HG03469 (cell line): ENCODE measurements around the gene PRAMEF2.
"Not testable (repeated sequence)": the region's sequence is repeated elsewhere in the genome, so short reads cannot be mapped to it uniquely, and the experiment has no call there.

Experiments used
- ATAC-seq: cut with Tn5 transposase; IDR thresholded peaks from one replicate; pipeline ENCODE4 v1.9.1; 2021; ENCODE audit warnings: mild to moderate bottlenecking, moderate library complexity, moderate number of reproducible peaks; ENCODE audit not compliant: unreplicated experiment

Gene PRAMEF2, protein sequence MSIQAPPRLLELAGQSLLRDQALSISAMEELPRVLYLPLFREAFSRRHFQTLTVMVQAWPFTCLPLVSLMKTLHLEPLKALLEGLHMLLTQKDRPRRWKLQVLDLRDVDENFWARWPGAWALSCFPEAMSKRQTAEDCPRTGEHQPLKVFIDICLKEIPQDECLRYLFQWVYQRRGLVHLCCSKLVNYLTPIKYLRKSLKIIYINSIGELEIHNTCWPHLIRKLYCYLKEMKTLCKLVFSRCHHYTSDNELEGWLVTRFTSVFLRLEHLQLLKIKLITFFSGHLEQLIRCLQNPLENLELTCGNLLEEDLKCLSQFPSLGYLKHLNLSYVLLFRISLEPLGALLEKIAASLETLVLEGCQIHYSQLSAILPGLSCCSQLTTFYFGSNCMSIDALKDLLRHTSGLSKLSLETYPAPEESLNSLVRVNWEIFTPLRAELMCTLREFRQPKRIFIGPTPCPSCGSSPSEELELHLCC

DNA sequence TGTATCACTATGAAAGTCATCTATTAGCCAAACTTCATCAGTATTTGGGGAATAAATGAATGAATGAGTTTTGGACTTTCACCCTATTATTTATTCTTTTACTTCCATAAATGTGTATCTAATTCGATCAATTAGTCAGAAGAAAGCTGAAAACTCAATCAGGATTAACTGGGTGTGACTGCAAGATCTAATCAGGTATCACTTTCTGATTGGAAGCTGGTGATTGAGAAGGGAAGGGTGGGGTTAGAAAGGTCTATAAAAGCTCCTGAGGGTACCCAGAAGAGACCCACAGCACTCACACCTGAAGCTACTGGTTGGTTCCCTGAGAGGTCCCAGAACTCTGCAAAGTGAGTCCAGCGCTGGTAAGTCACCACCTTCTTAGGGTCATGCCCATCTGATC lies at the start of gene PRAMEF2:
PRAMEF2 (plus strand) TSS at position 301 of the 400 bp plus-strand sequence. CDS start 1,924 bp downstream, outside the sequence.
- not testable (repeated sequence) for ATAC-seq

DNA sequence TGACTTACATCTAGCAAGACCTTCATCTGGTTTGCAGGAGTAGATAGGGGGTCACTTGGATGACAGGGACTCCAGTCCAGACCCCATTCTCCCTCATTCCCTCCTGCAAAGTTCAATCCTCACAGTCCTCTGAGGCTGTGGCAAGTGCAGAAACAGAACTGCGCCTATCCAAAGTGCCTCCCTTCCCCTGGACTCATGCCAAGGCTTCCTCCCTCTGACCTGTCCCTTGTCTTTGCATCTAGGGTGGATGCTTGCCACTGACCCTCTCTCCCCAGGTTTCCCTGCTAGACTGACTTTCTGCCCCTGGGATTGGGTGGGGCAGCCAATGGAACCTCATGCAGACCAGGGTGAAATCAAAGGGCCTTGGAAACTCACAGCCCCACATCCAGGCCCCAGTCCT lies 47.0 kb upstream of the PRAMEF2 start:
- ATAC-seq, result no peak

DNA sequence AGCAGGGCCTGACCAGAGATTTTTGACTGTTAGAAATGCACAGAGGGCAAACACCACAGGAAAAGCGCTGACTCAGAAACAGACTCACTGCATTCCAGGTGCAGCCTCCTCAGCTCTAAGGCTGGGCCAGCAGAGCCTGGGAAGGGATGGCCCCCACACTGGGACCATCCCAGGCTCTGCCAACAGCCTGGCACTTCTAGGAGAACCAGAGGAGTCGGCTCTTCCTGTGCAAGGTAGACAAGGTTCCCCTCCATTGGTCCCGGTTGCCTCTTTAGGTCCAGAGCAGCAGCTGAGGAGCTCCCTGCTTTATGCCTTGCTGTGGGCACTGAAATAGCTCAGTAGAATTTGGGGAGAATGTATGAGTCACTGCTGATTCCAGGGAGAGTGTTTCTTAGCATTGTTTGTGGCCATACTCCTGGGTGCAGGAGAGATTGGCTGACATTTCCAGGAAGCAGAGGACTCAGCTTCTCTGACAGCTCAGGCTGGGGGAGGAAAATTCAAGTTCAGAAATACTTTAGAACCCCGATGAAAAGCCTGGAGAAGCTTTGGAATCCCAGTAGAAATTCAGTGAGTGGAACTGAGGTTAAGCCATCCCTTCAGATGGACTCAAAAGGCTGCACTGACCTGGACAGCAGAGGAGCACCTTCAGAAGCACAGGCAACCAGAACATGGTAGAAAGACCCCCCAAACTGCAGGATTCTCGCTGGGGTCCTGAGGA lies 46.0 kb upstream of the PRAMEF2 start:
- ATAC-seq, result no peak

DNA sequence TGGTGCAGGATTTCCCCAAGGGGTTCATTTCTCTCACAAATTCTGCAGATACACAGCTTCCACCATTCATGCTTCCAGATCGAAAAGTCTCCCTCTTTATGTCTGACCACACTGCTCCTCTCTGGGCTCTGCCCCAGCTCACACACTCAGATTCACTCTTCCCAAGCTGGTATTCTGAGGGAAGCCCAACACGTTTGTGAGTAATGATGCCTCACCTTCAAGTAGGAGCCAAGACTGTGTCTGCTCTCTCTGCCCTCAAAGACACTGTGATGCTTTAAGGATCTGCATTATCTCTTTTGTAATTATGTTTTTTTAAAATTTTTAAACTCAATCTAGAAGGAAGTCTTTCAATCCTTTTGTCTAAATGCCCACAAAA lies 45.5 kb upstream of the PRAMEF2 start:
- no peak for ATAC-seq

DNA sequence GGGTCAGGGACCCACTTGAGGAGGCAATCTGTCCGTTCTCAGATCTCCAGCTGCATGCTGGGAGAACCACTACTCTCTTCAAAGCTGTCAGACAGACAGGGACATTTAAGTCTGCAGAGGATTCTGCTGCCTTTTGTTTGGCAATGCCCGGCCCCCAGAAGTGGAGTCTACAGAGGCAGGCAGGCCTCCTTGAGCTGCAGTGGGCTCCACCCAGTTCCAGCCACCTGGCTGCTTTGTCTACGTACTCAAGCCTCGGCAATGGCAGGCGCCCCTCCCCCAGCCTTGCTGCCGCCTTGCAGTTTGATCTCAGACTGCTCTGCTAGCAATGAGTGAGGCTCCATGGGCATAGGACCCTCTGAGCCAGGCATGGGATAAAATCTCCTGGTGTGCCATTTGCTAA lies 37.8 kb upstream of the PRAMEF2 start:
- ATAC-seq, result not testable (repeated sequence)

DNA sequence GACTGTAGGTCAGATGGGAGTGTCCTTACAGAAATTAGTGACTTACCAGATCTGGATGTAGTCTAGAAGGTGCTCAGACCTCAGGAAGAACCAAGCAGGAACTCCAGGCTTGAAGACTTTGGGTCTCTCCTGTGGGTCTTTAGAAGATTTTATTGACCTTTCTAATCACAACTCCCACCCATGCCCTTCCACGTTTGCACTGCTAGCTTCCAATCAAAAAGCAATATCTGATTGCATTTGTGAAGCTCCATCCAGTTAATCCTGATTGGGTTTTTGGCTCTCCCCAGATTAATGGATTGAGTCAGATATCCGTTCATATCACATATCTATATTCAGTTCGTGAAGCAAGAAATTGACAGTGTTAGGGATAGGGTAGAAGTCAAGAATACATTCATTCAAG lies 25.6 kb upstream of the PRAMEF2 start, which contains the start of gene PRAMEF11:
PRAMEF11 (minus strand) TSS at position 101 of the 400 bp plus-strand sequence. CDS start 2,621 bp downstream, outside the sequence.
- not testable (repeated sequence) for ATAC-seq

DNA sequence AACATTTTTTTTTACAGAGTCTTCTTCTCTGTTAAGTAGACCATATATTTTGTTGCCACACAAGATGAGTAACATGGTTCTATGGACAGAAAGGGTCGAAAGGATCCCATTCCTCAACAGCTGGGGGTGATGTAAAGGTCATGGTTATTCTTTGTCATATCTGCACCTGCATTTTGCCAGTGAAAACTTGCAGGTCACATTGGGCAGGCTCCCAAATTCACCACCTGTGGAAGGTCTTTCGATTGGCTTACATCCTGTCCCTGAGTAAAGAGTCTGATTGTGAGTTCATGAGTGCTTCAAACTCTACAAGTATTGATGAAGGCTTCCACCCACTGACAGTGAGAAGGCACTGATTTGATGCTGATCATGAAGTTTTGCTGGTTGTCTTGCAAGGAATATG lies 23.6 kb upstream of the PRAMEF2 start:
- not testable (repeated sequence) for ATAC-seq

DNA sequence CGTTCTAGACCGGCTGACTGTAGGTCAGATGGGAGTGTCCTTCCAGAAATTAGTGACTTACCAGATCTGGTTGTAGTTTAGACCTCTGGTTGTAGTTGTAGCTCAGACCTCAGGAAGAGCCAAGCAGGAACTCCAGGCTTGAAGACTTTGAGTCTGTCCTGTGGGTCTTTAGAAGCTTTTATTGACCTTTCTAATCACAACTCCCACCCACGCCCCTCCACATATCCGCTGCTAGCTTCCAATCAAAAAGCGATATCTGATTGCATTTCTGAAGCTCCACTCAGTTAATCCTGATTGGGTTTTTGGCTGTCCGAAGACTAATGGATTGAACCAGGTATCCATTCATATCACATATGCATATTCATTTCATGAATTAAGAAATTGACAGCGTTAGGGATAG lies 8.3 kb upstream of the PRAMEF2 start, which contains the start of gene HNRNPCL1:
HNRNPCL1 (minus strand) TSS at position 101 of the 400 bp plus-strand sequence. CDS start 431 bp downstream, outside the sequence.
- ATAC-seq, result not testable (repeated sequence)

DNA sequence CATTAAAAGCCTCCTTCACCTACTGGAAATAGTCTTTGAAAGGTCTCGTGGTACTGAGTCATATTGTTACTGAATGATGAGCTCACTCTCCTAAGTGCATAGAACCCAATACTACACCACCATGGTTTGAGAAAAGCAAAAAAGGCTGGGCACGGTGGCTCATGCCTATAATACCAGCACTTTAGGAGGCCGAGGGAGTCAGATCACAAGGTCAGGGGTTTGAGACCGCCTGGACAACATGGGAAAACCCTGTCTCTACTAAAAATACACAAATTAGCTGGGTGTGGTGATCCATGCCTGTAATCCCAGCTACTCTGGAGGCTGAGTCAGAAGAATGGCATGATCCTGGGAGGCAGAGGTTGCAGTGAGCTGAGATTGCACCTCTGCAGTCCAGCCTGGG lies 5.1 kb upstream of the PRAMEF2 start:
- no peak for ATAC-seq

DNA sequence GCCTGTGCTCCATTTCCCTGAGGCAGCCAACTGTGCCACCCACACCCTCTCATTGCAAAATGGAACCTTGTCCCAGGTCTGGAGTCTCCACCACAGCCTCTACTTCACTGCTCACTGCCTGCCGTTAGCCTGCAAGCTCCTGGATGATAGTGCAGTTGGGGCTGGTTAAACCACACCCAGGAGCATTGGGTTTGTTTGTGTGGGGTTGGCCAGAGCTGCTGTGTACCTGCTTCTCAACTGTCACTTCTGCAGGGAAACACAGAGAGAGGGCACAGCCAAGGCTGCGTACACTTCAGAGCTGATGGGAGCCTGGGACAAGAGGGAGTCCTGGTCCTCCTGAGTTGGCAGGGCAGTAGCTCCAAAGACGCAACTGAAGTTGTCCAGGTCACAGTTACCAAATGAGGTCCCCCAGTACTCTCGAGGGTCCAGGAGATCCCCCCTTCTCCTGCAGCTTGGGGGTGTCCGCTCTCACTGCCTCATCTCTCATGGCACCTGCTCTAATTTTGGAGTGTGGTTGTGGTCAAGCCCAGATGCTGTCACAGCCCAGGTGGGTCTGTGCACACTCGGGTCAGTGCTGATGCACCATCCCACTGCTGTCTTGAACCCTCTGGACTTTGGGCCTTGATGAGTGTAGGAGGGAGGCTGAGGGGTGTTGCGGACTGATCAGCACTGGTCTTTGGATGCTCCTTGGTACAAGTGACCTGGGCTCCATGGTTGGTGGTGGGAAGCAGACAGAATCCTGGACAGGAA lies 6.4 kb downstream of the PRAMEF2 start:
- not testable (repeated sequence) for ATAC-seq

DNA sequence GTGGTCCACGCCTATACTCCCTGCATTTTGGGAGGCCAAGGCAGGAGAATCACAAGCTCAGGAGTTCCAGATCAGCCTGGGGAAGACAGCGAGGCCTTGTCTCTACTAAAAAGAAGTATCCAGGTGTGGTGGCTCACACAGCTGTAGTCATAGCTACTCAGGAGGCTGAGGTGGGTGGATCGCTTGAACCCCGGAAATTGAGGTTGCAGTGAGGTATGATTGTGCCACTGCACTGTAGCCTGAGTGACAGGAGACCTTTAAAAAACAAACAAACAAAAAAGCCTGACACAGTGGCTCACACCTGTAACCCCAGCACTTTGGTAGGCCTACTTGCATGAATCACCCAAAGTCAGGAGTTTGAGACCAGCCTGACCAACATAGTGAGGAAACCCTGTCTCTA lies 21.6 kb downstream of the PRAMEF2 start:
- ATAC-seq, result not testable (repeated sequence)

DNA sequence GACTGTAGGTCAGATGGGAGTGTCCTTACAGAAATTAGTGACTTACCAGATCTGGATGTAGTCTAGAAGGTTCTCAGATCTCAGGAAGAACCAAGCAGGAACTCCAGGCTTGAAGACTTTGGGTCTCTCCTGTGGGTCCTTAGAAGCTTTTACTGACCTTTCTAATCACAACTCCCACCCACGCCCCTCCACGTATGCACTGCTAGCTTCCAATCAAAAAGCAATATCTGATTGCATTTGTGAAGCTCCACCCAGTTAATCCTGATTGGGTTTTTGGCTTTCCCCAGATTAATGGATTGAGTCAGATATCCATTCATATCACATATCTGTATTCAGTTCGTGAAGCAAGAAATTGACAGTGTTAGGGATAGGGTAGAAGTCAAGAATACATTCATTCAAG lies 29.2 kb downstream of the PRAMEF2 start, which contains the start of gene PRAMEF4:
PRAMEF4 (minus strand) TSS at position 101 of the 400 bp plus-strand sequence. CDS start 2,807 bp downstream, outside the sequence.
- not testable (repeated sequence) for ATAC-seq

DNA sequence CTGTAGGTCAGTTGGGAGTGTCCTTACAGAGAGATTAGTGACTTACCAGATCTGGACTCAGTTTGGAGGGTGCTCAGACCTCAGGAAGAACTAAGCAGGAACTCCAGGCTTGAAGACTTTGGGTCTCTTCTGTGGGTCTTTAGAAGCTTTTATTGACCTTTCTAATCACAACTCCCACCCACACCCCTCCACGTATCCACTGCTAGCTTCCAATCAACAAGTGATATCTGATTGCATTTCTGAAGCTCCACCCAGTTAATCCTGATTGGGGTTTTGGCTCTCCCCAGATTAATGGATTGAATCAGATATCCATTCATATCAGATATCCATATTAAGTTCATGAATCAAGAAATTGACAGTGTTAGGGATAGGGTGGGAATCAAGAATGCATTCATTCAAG lies 41.3 kb downstream of the PRAMEF2 start, which contains the start of gene PRAMEF10:
PRAMEF10 (minus strand) TSS at position 101 of the 400 bp plus-strand sequence. CDS start 2,423 bp downstream, outside the sequence.
- not testable (repeated sequence) for ATAC-seq

DNA sequence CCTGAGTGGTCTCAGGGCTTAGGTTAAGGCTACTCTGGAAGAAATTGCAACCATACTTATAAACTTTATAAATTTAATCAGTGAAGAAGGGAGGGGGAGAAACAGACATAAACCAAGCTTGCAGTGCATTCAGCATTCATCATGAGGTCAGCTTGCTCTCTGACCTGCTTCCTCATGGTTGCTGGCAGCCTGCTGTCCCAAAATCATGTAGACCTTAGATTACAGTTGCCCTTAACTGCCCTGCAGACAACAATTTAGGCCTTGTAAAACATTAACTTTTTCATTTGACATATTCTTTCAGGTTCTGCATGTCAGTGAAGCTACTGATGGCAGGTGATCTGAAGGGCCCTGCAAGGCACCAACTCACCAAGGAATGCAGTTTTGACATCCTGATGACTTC lies 42.3 kb downstream of the PRAMEF2 start:
- ATAC-seq, result not testable (repeated sequence)

DNA sequence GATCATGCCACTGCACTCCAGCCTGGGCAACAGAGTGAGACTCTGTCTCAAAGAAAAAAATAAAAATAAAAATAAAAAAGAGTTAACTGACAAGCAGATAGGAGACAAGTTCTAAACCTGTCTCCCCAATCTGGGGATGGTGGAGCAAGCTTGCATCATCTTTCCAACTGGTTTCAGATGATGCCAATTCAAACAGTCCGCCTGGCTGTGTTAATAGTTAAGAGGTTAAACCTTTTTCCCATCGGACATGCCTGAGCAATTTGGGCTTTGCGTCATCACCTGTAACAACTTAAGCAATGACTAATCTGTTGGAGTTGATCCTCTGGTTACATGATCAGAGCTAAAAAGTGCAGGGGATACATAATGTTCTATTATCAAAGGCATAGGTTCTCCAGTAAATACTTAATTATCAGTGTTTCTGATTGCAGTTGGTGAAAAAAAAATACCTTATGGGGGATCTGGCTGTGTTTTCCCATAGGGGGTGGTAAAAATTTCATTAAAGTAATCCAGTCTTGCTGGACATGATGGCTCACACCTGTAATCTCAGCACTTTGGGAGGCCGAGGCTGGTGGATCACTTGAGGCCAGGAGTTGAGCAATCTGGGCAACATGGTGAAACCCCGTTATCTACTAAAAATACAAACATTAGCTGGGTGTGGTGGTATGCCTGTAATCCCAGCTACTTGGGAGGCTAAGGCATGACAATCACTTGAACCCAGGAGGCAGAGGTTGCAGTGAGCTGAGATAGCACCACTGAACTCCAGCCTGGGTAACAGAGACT lies 47.1 kb downstream of the PRAMEF2 start:
- ATAC-seq, result not testable (repeated sequence)
